Measurements from ENCODE around the gene TUSC2.

- TF ChIP-seq CTCF (IDR thresholded peaks at IDR 0.05) (no peak), POLR2A (IDR thresholded peaks at IDR 0.05) (no peak)
These were observed 26.3 kb upstream of the TUSC2 start for GRCh38 chr3:50354186-50354764.

Measured in esophagus squamous epithelium (tissue), 4 donors.